GM18870 (cell line): ENCODE data around the gene CDKN2AIPNL.
"Not testable (repeated sequence)": the region's sequence is repeated elsewhere in the genome, so short reads cannot be mapped to it uniquely, and the experiment has no call there.

Source experiments
- ATAC-seq: cut with Tn5 transposase; IDR thresholded peaks from one replicate; pipeline ENCODE4 v1.9.1; 2021; ENCODE audit warnings: moderate library complexity; ENCODE audit not compliant: unreplicated experiment

Gene CDKN2AIPNL

DNA sequence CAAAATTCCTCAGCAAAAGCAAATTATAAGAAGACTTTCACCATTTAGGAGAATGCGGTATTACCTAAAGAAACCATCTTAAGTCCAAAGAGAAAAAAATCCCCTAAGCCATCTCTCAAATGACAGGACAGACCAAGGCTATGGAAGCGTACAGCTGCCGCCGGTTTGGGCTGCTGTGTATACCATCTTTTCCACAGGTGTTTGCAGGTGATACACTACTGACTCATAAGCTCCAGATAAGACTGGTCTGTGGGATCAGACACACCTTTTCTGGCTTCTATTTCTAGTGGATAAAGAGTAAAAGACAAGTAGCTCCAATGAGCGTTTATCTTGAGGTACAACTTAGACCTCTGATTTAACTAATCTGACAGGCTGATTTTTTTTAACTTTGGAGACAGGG lies 7.7 kb downstream of the CDKN2AIPNL start:
- no peak for ATAC-seq

GRCh38 chr5:134398609-134399155 lies 13.0 kb downstream of the CDKN2AIPNL start:
- ATAC-seq: no peak

DNA sequence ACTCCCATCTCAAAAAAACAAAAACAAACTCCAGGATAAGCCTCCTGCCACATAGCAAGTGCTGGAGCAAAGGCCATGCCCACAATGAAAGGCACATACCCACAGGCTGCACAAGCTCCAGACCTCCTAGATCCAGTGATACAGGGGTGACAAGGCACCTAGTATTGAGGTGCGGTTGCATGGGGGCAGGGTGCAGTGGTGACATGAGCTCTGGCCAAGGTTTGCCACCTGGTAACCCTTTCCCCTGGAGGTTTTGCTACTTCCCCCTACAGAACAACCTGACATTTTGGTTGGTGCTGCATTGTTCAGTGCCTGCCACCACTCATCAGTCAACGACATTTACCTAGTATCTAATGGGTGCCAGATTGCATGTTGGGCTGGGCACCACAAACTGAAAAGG lies 14.5 kb downstream of the CDKN2AIPNL start:
- no peak for ATAC-seq

- ATAC-seq: no peak
Observed at GRCh38 chr5:134396274-134396673, 15.4 kb downstream of the CDKN2AIPNL start.

DNA sequence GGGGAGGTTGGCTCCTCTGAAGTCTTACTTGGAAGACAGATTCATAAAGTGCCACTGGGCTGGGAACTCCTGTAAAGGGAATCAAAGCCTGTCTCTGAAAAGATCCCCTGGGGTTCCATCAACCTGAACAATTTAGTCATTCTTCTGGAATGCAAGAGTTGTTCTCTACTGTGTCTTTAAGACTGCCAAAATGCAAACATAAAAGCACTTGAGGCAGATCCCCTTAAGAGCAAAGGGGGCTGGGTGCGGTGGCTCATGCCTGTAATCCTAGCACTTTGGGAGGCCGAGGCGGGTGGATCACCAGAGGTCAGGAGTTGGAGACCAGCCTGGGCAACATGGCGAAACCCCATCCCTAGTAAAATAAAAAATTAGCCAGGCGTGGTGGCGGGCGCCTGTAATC lies 16.7 kb downstream of the CDKN2AIPNL start:
- ATAC-seq: no peak

- no peak for ATAC-seq
Observed at GRCh38 chr5:134392301-134392700, 19.4 kb downstream of the CDKN2AIPNL start.

GRCh38 chr5:134387443-134387842 lies 24.2 kb downstream of the CDKN2AIPNL start:
- ATAC-seq: no peak

DNA sequence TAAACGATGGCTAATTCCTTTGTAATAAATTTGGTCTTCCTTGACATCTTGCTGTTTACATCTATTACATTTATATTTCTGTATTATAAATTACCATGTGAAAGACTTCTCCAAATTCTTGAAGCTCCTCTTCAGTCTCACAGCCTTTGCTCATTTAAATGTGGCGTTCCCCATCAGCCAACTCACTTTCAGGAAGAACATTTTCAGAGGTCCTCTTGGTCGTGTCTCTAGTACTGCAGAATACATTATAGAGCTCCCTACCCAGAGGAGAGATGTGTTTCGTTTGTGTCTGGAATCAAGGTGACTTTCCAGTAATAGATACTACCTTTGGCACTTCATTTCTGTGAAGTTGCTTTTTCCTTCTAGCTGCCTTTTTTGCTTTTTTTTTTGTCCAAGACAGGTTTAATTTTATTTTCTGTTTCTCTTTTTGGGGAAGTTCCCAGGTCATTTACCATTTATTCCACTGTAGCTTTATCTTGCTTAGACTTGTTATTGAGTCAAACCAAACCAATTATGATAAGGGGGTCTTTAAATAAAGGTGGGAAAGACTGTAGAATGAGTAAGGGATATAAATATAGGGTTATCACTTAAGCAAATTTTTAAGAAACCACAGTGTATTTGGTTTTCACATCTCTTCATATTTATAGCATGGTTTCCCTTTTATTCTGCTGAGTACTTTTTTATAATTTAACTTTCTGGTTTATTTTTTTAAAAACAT lies 27.5 kb downstream of the CDKN2AIPNL start:
- no peak for ATAC-seq

GRCh38 chr5:134382204-134382603 lies 29.5 kb downstream of the CDKN2AIPNL start:
- not testable (repeated sequence) for ATAC-seq

DNA sequence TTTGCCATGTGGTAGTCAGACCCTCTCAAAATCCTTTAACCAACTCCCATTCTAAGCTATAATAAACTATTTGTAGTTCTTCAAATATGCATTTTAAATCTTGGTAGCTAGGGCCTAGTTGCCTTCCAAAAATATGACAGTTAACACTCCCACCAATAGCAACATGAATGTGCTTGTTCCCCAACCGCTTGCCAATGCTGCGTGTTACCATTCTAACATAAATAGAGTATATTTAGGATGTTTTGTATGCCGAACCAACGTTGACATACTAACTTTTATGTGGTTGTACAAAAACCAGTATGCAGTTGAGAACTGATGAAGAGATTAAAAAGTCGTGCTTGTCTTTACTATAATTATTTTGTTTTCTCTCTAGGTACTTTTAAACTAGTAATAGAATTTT lies 31.3 kb downstream of the CDKN2AIPNL start:
- no peak for ATAC-seq

- ATAC-seq: no peak
Observed at GRCh38 chr5:134374232-134374631, 37.4 kb downstream of the CDKN2AIPNL start.

DNA sequence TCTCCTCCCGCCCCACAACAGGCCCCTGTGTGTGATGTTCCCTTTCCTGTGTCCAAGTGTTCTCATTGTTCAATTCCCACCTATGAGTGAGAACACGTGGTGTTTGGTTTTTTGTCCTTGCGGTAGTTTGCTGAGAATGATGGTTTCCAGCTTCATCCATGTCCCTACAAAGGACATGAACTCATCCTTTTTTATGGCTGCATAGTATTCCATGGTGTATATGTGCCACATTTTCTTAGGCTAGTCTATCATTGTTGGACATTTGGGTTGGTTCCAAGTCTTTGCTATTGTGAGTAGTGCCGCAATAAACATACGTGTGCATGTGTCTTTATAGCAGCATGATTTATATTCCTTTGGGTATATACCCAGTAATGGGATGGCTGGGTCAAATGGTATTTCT lies 38.0 kb downstream of the CDKN2AIPNL start:
- ATAC-seq: not testable (repeated sequence)

GRCh38 chr5:134371834-134372340 lies 39.8 kb downstream of the CDKN2AIPNL start:
- no peak for ATAC-seq

- ATAC-seq: peak; percentile 87
Observed at GRCh38 chr5:134370871-134371833, 40.5 kb downstream of the CDKN2AIPNL start, which contains the start of gene UBE2B. TSS of gene UBE2B (plus strand) at chr5:134371569. CDS start at chr5:134371596, 27 bp downstream.

DNA sequence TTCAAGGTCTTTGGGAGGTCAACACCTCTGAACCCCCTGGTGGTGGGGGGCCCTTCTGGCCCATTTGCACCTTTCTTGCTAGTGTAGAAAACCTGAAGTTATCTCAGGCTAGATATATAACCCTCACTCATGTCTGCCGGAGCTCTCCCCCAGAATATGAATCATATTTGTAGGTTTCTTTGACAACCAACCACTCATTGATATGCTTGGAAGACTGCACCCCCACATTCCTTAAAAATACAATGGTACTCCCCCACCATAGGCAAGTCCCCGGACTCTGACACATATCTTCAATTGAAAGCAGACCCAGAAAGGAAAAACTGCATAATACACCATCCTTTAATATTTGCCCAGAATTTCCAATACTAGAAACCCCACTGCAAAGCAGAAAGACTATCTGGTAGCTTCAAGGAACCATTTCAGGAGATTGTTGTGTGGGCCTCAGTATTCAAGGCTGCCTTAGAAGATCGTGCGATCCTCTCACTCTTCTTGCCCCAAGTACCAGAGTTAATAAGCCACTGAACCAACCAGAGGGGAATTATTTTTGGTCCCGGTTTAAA lies 41.3 kb downstream of the CDKN2AIPNL start:
- ATAC-seq: peak; percentile 16

- no peak for ATAC-seq
Observed at GRCh38 chr5:134365604-134366003, 46.1 kb downstream of the CDKN2AIPNL start.

- ATAC-seq: no peak
Observed at GRCh38 chr5:134355681-134356080, 56.0 kb downstream of the CDKN2AIPNL start.
